A549 (cell line): ENCODE measurements around the gene RHAG. TPM values are rescaled to one million over a fixed set of nuclear protein-coding genes. Genes with fewer than 3 reads are reported as not detected.
"Not testable (repeated sequence)": the region's sequence is repeated elsewhere in the genome, so short reads cannot be mapped to it uniquely, and the experiment has no call there.

Experiments
- ATAC-seq, 2 experiments: fragments of 200-7000 bp in 1 of 2; fragments of >200 bp in 1 of 2; cut with Nextera tagmentation in 1 of 2; cut with Tn5 transposase in 1 of 2; 3 replicates each; pipeline versions ENCODE4 v1.8.0 to v1.9.1; 2018 to 2020; ENCODE audit warnings: mild to moderate bottlenecking in 1 of 2, moderate library complexity in 1 of 2
- CTCF ChIA-PET: fragments of 300-600 bp; sonication (Branson Sonifier 250); formaldehyde crosslinking; extraction: SDS; loops from one replicate; lab custom pipeline; 2021; ENCODE audit warnings: antibody characterized with exemption, inconsistent platforms; lab: Yijun Ruan, JAX
- POLR2A ChIA-PET: fragments of 350-600 bp; formaldehyde crosslinking; extraction: SDS; loops from one replicate; lab custom pipeline; 2021; ENCODE audit warnings: antibody characterized with exemption, inconsistent platforms; lab: Yijun Ruan, JAX
- DNase-seq, 2 experiments: peaks; one replicate each; pipeline versions ENCODE4 v3.0.0 to v3.0.0-alpha.2; 2011 to 2016; ENCODE audit warnings: low read depth in 1 of 2, low spot score in 1 of 2
- FAIRE-seq: peaks from 2 replicates; lab custom pipeline; 2011; peaks lifted over from hg19 to GRCh38; lab: Jason Lieb, UNC
- H3K27ac ChIP-seq, 2 experiments: fragments of >200 bp; sonication (Bioruptor Twin); formaldehyde crosslinking; 3 replicates each; pipeline ENCODE4 v1.5.1; 2016 to 2017
- H3K4me1 ChIP-seq: fragments of >200 bp; sonication (Bioruptor Twin); formaldehyde crosslinking; 3 replicates; pipeline ENCODE4 v1.6.1; 2016
- H3K4me2 ChIP-seq: fragments of >200 bp; sonication (Bioruptor Twin); formaldehyde crosslinking; 3 replicates; pipeline ENCODE4 v1.6.1; 2016
- H3K4me3 ChIP-seq: fragments of >200 bp; sonication (Bioruptor Twin); formaldehyde crosslinking; 3 replicates; pipeline ENCODE4 v1.5.1; 2016
- H3K9me3 ChIP-seq: fragments of >200 bp; sonication (Bioruptor Twin); formaldehyde crosslinking; 3 replicates; pipeline ENCODE4 v1.6.1; 2016
- ATOH8 ChIP-seq: fragments of 250-450 bp; sonication (Bioruptor Pico); IDR thresholded peaks from 2 replicates; pipeline ENCODE4 v1.5.0; 2020; ENCODE audit warnings: low read depth, mild to moderate bottlenecking, moderate library complexity
- CBX2 ChIP-seq: fragments of 200-600 bp; sonication (generic); IDR thresholded peaks from 2 replicates; pipeline ENCODE4 v1.6.1; 2016; ENCODE audit warnings: low read depth, mild to moderate bottlenecking, borderline replicate concordance
- CBX8 ChIP-seq: fragments of 200-600 bp; sonication (generic); IDR thresholded peaks from 2 replicates; pipeline ENCODE4 v1.6.1; 2016
- CHD2 ChIP-seq: fragments of 150-350 bp; IDR thresholded peaks from 2 replicates; pipeline ENCODE4 v1.6.1; 2014; ENCODE audit warnings: low read length; ENCODE audit not compliant: partially characterized antibody
- EHF ChIP-seq: fragments of 250-450 bp; sonication (Bioruptor Pico); IDR thresholded peaks from 2 replicates; pipeline ENCODE4 v1.5.0; 2020; ENCODE audit warnings: mild to moderate bottlenecking
- FOXS1 ChIP-seq: fragments of 250-450 bp; sonication (Bioruptor Pico); IDR thresholded peaks from 2 replicates; pipeline ENCODE4 v1.5.0; 2020; ENCODE audit warnings: mild to moderate bottlenecking, moderate library complexity
- GATA3 ChIP-seq: IDR thresholded peaks from 2 replicates; pipeline ENCODE4 v1.6.1; 2012; ENCODE audit warnings: borderline replicate concordance
- HOXA7 ChIP-seq: fragments of 250-450 bp; sonication (Bioruptor Pico); IDR thresholded peaks from 2 replicates; pipeline ENCODE4 v1.5.0; 2020; ENCODE audit warnings: mild to moderate bottlenecking, moderate library complexity
- HOXB5 ChIP-seq: fragments of 250-450 bp; sonication (Bioruptor Pico); IDR thresholded peaks from 2 replicates; pipeline ENCODE4 v1.5.0; 2020; ENCODE audit warnings: mild to moderate bottlenecking, moderate library complexity
- JUNB ChIP-seq: fragments of >200 bp; sonication (Bioruptor Twin); formaldehyde crosslinking; IDR thresholded peaks from 2 replicates; pipeline ENCODE4 v1.6.1; 2016
- KDM5A ChIP-seq: fragments of 200-600 bp; sonication (generic); IDR thresholded peaks from 2 replicates; pipeline ENCODE4 v1.6.1; 2016; ENCODE audit warnings: antibody characterized with exemption, mild to moderate bottlenecking
- MAFK ChIP-seq: fragments of 450-650 bp; IDR thresholded peaks from 2 replicates; pipeline ENCODE4 v1.6.1; 2014; ENCODE audit not compliant: partially characterized antibody
- MYC ChIP-seq: IDR thresholded peaks from 2 replicates; pipeline ENCODE4 v1.6.1; 2012; ENCODE audit warnings: mild to moderate bottlenecking, inconsistent platforms, low read length, improper control_type of control experiment, borderline replicate concordance
- POLR2AphosphoS2 ChIP-seq: conservative IDR thresholded peaks from 2 replicates; pipeline ENCODE4 v1.6.1; 2012; ENCODE audit warnings: low read length, improper control_type of control experiment, inconsistent platforms
- RAD21 ChIP-seq, 2 experiments: fragments of >200 bp in 1 of 2; sonication (Bioruptor Twin) in 1 of 2; formaldehyde crosslinking in 1 of 2; IDR thresholded peaks in 1 of 2; conservative IDR thresholded peaks in 1 of 2; 2 replicates in 1 of 2; 3 replicates in 1 of 2; pipeline ENCODE4 v1.6.1; 2012 to 2018; ENCODE audit warnings: inconsistent platforms in 1 of 2
- RFX5 ChIP-seq: fragments of 450-650 bp; IDR thresholded peaks from 2 replicates; pipeline ENCODE4 v1.7.1; 2014; ENCODE audit warnings: antibody characterized with exemption, mild to moderate bottlenecking, moderate library complexity
- RNF2 ChIP-seq: fragments of 200-600 bp; sonication (generic); IDR thresholded peaks from 2 replicates; pipeline ENCODE4 v1.6.1; 2016; ENCODE audit warnings: low read depth, mild to moderate bottlenecking, antibody characterized with exemption, moderate library complexity, borderline replicate concordance
- WGBS: methylation state at CpG from one replicate; pipeline ENCODE4 v1.1.6; 2017; ENCODE audit errors: missing lambda C conversion rate; 5-methylcytosine and 5-hydroxymethylcytosine counted together
- polyA plus RNA-seq, 4 experiments: library from polyadenylated mRNA; depleted of rRNA in 3 of 4; stranded (reverse); fragments of >200 nt; fragmentation: RNase III in 1 of 4; extraction: RNeasy Plus Mini Kit Qiagen cat#74134 plus additional on column Dnase treatment in 1 of 4; gene quantifications; 2 replicates in 3 of 4; 3 replicates in 1 of 4; pipeline ENCODE4 v1.2.3, GENCODE V29; 2011 to 2017
- TF ChIP-seq, protein P1 (sequence below): fragments of >200 bp; sonication (Bioruptor Twin); formaldehyde crosslinking; IDR thresholded peaks from 2 replicates; pipeline ENCODE4 v1.6.1; 2016

Gene RHAG
- polyA plus RNA-seq, 2 of the 4 experiments (the other 2 are of a cell fraction): 0.05 TPM; not detected in 1

DNA sequence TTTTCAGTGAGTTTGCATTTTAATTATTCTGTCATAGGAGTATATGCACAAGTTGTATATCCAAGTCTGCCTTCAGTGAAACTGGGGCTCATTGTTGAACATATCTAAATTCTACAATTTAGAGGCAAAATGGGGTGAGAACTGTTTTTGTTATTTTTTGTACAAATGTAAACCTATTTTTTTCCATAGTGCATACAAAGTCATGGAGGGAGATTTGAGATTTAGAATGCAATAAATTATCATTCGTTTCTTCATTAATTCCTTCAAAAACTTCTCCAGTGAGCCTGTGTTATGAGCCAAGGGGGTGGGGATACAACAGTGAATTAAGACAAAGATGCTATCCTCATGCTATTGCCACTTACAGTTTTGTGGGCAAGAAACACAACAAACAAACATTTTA lies 29.8 kb upstream of the RHAG start:
- ChIA-PET POLR2A (no interaction called here), CTCF (no interaction called here)
- H3K4me2 ChIP-seq: no peak overlapping the region
- WGBS: 0% methylated on average over 1 of the region's 1 CpG
- ATAC-seq (no peak), FAIRE-seq (no peak), DNase-seq (no peak)
- TF ChIP-seq MYC (no peak), CHD2 (no peak), ATOH8 (no peak), CBX8 (no peak), MAFK (no peak), JUNB (no peak), HOXA7 (CRISPR knock-in tag) (no peak), FOXS1 (no peak), EHF (CRISPR knock-in tag) (no peak), GATA3 (no peak), HOXB5 (CRISPR knock-in tag) (no peak), POLR2AphosphoS2 (no peak), RNF2 (no peak)
- H3K27ac ChIP-seq: no peak overlapping the region
- 0 out of 3 replicates have a peak, but pooled peaks cover 3% of the 10 kb centered on the region for H3K4me1 ChIP-seq
- no peaks in the 10 kb centered on the region for H3K9me3 ChIP-seq
- no peak overlapping the region for H3K4me3 ChIP-seq

GRCh38 chr6:49664817-49665216 lies 28.2 kb upstream of the RHAG start:
- no peak overlapping the region for H3K4me3 ChIP-seq
- DNase-seq (no peak), FAIRE-seq (no peak), ATAC-seq (no peak)
- H3K27ac ChIP-seq: no peak overlapping the region
- POLR2A ChIA-PET: no interaction called here
- H3K9me3 ChIP-seq: no peaks in the 10 kb centered on the region
- TF ChIP-seq RFX5: no peak
- TF ChIP-seq CBX2: no peak
- TF ChIP-seq JUNB: no peak
- TF ChIP-seq ATOH8: no peak
- H3K4me1 ChIP-seq: 0 out of 3 replicates have a peak, but pooled peaks cover 3% of the 10 kb centered on the region
- CTCF ChIA-PET: no interaction called here
- no peak overlapping the region for H3K4me2 ChIP-seq
- 63% methylated on average over 3 of the region's 3 CpGs for WGBS

DNA sequence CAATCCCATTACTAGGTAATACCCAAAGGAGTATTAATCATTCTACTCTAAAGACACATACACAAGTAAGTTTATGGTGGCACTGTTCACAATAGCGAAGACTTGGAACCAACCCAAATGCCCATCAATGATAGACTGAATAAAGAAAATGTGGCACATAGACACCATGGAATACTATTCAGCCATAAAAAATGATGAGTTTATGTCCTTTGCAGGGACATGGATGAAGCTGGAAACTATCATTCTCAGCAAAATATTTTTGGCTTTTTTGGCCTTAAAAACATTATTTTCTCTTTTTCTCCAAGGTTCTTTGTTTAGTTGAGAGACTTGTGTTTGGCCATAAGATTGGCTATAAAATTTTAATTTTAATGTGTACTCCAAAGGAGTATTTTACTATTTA lies 27.4 kb upstream of the RHAG start:
- H3K4me2 ChIP-seq, H3K9me3 ChIP-seq, CTCF ChIA-PET, POLR2A ChIA-PET, H3K4me1 ChIP-seq, FAIRE-seq, H3K4me3 ChIP-seq, ATAC-seq, H3K27ac ChIP-seq, DNase-seq: not testable (repeated sequence)
- 53% methylated on average over 1 of the region's 1 CpG for WGBS

DNA sequence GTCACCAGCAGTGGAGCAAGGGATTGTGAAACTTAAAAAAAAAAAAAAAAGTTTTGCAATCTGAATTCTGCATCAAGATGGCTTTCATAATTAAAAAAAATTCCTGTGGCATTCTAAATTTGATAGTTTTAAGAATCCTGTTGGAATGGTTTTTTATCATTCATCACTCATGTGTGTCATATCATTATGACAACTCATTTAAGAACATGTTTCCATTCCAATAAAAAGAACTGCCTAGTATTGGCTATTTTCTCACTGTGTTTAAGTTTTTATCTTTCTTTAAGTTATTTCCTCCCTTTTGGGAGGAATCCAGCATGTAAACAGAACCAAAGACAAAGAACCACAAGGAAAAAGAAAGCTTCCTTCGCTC lies 26.2 kb upstream of the RHAG start:
- Histone ChIP-seq H3K27ac (no peak overlapping the region), H3K9me3 (no peaks in the 10 kb centered on the region), H3K4me1 (no peaks in the 10 kb centered on the region), H3K4me3 (no peak overlapping the region), H3K4me2 (no peak overlapping the region)
- DNase-seq (no peak), FAIRE-seq (no peak), ATAC-seq (no peak)
- ChIA-PET CTCF (interaction anchor here (1.1 kb wide), 1 partner anchor 40 kb away, joined by 4 read pairs; no protein-coding TSS in a partner anchor), POLR2A (no interaction called here)
- TF ChIP-seq EHF (CRISPR knock-in tag) (no peak), KDM5A (no peak), RAD21 (conservative IDR thresholded peaks at IDR 0.05 in 1 of 2, IDR thresholded peaks at IDR 0.05 in 1 of 2) (no peak), CBX8 (no peak), JUNB (no peak), RNF2 (no peak)
- TF ChIP-seq, protein P1, sequence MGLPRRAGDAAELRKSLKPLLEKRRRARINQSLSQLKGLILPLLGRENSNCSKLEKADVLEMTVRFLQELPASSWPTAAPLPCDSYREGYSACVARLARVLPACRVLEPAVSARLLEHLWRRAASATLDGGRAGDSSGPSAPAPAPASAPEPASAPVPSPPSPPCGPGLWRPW: no peak
- WGBS: 32% methylated on average over 1 of the region's 1 CpG
